Dedifferentiated amniotic fluid mesenchymal stem cell (primary cell): Measurements from ENCODE around the gene TRIM10.

ENCODE experiments used
- DNase-seq: peaks from one replicate; pipeline ENCODE4 v3.0.0-alpha.2; 2016; ENCODE audit errors: extremely low spot score

The TRIM10 gene, protein sequence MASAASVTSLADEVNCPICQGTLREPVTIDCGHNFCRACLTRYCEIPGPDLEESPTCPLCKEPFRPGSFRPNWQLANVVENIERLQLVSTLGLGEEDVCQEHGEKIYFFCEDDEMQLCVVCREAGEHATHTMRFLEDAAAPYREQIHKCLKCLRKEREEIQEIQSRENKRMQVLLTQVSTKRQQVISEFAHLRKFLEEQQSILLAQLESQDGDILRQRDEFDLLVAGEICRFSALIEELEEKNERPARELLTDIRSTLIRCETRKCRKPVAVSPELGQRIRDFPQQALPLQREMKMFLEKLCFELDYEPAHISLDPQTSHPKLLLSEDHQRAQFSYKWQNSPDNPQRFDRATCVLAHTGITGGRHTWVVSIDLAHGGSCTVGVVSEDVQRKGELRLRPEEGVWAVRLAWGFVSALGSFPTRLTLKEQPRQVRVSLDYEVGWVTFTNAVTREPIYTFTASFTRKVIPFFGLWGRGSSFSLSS

DNA sequence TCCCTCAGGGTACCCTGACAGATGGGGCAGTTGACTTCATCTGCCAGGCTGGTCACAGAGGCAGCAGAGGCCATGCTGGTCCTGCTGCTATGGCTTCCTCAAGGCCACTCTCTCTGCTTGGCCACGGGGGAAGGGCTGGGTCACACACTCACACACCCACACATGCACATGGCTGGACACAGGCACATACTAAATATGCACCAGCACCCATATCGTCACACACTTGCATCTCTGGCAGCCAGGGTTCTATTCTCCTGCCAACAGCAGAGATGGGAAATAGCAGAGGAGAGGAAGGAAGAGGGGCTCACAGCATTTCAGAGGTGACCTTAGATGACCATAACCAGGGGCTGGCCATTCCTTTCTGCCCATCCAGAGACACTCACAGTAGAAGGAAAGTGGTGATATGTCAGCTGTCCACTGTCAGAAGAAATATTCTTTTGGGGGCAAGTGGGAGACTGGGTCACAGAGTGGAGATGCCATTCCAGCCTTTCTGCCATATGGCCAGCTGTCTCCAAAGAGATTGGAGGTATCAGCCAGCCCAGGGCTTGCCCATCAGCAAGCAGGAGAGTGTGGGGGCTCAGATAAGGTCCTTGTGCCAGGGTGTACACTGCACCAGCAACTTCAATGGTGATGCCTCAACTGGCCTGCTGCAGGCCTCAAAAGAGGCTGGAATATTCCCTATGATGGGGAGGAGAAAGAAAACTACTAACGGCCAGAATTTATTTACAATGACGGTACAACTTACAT lies at the start of gene TRIM10:
TRIM10 (minus strand) TSS at position 427 of the 747 bp plus-strand sequence; CDS start at position 74, 353 bp downstream.
- no peak for DNase-seq

DNA sequence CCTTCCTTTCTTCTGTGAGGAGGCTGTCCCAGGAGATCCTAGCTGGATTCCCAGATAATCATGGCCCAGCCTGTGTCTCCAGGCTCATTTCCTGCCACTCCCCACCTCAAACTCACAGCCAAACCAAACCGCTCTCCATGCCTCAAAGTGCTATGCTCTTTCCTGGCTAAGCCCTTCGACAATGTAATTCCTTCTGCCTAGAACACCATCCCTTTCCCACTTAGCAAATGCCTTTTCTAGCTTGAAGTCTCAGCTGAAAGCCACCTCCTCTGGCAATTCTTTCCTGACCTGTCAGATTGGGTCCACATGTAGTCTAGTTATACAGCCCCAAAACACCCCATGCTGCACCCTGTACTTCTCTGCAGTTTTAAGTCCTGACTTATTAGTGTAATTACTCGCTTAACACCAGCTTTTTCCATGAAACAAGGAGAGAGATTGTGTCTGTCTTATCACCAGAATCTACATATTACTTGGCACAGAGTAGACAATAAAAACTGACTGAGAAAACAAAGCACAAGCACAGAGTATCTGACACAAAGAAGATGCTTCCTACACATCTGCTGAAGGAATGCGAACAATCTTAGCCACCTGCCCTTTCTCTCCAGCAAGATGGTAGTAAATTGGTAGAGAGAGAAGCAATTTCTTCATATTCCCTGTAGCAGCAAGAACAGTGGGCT lies 46.7 kb upstream of the TRIM10 start:
- DNase-seq = no peak

DNA sequence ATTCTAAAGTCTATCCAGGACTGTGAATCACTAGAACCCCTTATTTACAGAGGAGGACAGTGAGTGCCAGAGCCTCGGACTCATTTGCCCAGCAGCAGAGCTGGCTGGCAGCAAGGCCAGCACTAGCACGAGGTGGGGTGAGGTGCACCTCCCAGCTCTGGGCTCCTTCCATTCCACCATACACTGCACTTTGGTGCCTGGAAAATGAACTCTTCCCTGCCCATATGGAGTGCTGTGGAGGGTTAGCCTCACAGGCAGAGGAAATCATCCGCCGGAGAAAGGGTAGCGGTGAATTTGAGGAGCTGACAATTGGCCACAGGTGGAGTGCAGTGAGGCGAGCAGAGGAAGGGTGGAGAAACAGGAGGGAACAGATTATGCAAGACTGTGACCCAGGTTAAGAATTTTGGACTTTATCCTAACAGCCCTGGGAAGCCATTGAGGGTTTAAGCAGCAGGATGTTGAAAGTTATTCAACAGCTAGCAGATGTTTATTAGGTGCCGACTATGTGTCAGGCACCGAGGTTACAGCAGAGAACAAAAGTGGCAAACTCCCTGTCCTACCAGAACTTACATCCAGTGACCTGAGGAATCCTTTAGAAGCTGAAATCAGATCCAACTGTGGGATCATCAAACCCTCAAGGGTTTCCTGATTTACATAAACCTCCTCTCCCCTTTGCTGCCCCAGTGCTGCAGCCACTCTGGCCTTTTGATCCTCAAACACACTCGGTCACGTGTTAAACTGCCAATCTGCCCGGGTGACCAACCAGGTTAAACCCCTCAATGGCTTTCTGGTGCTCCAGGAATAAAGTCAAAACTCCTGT lies 46.0 kb upstream of the TRIM10 start:
- no peak for DNase-seq

DNA sequence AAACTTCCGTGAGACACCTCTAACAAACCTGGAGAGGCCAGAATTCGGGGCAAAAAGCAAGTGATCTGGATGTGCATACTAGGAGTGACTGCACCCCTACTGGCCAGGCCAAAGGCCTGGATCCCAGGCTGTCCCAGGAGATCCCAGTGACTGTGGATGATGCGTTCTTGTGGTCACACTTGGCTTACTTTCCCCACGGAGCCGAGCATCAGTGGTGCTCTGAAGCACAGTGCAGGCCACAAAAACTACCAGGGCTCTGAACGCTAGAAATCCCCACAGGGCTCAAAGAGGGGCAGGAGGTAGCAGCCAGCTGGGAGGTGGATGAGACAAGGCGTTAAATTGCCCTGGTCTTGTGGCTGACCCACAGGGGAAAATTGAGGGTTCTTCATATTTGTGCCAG lies 45.1 kb upstream of the TRIM10 start:
- no peak for DNase-seq

DNA sequence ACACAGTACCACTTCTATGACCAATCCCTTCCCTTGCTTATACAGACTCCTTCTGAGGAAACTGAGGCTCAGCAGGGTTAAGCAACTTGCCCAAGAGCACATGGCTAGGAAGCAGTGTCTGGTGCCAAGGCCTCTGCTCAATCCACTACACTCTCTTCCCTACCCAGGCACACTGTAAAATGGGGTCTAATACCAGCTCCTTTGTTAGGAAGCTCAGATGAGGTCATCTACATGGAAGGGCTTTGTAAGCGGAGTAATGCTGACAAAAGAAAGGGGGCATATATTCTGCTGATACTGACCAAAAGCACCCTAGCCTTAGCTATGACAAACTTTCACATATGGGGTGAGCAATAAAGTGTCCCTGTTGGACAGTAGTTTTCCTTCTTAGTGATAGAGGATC lies 43.1 kb upstream of the TRIM10 start:
- DNase-seq = no peak

DNA sequence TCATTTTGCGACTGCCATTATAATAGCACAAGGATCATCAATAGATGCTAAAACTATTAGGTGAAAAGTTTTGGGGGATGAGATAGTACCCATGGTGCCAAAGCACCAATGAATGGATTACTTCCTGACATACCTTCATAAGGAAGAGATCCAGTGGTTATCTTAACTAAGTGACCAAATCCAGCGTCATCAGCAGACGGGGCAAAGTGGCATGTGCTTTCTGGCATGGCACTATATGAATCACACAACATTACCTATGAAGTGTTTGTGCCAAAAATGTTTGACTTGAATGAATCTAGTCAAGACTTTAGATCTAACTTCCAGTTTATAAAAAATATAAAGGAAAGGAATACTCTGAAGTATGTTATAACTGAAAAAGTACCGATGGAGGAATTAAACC lies 41.4 kb upstream of the TRIM10 start:
- DNase-seq = no peak

DNA sequence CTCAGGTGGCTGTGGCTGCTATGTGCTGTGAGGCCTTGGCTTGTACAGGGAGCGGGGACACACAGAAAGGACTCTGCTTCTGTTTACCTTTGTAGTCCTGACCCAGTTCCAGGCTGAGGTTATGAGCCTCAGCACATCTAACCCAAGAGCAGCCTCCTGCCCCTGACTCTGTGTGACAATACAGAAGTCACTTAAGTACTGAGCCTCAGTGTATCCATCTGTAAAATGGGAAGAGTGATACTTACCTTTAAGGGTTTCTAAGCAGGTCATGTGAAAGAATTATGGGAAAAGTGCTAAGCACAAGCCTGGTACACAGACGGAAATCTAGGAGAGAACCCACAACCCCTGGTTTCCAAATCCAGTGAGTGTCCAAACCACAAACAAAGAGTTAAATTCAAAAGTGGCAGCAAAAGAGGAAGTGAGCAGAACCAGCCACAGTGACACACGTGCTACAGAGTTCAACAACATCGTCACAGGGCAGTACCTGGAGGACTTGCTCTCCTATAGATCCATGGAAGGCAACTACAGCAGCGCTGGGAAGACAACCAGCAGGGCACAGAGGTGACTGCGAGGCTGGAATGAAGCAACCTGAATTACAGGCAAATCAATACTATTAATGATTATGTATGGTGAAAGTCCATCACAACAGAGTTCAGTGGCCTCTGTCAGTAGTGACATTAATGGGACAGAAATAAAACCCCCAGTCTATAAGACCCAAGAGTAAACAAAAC lies 39.7 kb upstream of the TRIM10 start:
- DNase-seq = no peak

DNA sequence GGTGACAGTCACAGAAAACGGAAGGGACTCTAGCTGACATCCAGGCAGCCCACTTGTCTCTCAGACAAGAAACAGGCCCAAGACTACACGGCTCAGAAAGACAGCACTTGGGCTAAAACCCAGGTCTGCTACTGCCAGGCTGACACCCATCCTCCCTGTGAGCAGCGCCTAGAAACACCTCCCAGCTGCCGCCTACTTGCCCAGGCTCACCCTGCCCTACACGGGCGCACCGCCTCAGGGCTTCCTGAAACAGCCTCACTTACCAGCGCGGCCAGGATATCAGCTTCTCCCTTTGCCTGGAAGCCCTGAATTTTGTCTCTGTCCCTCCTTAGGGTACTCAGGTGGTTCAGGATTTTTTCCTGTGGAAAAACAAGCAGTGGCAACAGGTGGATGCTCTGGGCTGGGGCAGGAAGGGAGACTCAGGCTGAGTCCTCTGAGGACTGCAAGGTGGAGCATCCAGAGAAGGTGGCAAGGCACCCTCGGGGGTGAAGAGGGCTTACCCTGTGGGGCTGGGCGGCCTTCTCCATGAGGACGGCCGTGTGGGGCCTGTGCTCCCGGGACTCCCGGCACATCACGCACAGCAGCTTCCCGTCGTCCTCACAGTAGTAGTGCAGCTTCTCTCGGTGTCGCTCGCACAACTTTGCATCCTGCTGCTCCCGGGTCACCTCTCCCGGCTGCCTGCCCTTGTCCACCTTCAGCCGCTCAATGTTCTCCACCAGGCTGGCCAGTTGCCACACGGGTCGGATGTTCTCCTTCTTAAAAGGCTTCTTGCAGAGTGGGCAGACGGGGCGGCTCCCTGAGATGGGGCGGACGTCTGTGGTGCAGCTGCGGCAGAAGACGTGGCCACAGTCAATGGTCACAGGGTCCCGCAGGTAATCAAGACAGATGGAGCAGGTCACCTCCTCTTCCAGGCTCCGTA lies 37.4 kb upstream of the TRIM10 start:
- DNase-seq = no peak

DNA sequence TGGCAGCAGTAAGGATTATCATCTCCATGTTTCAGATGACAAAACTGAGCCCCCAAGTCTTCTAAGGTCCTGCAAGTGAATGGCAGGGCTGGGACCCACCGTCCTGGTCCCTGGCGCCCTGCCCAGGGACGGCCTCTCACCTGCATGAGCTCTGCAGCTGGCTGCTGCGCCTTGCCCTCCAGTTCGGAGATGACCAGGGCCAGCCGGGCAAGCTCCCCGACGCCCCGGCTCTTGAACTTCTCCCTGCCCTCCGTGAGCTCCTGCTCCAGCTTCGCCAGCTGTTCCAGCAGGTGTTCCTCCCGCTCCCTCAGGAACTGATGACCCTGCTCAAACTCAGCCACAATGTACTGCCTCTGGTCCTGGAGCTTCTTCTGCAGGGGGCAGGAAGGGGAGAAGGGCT lies 35.4 kb upstream of the TRIM10 start:
- DNase-seq = no peak

DNA sequence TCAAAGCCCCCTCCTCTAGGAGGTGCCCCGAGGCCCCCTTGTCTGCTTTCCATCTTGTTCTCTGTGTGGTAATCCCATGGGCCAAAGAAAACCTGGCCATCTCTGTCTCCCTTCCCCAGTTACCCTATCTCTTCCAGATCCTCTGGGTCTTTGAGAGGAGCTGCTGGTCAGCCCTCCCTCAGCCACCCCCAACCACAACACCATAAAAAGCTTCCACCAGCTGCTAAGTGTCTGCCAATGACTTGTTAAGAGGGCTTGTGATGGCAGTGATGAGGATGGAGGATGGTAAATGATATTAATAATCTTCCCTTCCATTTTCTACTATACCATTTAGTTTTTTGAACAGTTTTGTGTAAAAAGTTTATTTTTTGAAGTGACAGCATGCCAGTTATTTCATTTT lies 34.9 kb upstream of the TRIM10 start:
- no peak for DNase-seq

DNA sequence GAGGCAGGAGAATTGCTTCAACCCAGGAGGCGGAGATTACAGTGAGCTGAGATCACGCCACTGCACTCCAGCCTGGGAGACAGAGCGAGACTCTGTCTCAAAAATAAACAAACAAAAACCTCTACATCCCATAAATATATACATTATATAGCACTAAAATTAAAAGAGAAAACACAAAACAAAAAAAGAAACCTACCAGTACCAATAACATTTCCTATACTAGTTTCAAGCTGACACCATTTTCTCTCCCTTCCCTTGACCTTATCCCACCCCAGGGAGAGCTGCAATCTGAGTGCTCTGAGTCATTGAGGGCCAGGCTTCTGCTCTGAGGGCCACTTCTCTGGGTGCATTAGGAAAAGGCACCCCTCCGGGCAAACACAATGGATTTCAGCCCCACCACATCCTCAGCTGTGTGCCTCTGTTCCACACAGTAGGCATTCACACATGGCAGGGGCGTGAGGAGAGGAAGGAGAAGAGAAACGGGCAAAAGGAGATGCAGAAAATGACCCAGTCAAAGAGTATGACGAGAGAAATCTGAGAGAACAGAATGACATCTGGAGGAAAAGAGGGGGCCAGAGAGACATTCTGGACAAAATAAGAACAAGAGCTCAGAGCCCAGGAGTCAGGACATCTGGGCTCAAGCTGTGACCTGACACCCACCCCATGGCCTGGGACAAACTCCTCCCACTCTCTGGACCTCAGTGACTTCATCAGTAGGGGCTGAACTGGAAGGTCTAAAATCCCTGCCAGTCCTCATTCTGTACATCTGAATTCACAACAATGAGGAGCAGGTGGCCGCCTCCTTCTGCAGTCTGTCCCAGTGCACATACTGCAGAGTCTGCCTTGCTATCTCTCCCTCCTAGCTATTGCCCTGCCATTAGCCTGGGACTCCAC lies 34.0 kb upstream of the TRIM10 start:
- no peak for DNase-seq

DNA sequence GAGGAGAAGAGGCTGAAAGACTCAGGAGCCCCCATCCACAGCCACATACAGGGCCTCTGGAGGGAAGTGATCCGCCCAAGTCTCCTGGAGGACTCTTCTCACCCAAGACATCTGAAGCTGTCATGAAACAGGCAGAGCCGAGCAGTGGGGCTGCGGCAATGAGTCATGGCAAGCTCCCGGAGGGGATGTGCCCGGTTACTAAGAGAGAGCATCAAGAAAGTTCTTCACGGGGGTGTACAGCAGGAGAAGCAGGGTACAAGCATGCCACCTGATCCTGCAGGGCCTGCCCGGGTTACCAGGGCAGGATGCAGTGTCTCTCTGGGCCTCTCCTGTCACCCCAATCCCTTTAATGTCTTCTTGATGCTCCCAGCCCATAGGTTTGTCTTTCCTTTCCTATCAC lies 31.1 kb upstream of the TRIM10 start:
- DNase-seq = no peak

DNA sequence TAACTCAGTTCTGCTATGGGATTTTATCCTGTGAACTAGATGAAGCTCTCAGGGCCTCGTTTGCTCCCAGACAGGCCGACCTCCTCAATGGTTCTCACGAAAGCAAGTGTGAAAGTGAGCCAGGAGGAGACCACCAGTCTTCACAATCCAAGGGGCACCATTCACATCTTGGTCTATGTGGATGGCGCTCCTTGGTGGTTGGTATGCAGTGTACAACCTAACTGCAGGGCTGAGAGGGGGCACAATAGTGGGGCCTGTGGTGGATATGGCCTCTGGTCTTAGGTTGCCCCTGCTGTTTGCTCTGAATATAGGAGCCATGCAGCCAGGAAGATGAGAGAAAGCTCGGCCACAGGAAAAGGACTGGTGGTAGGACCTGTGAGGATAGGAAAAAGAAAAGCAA lies 27.5 kb upstream of the TRIM10 start:
- no peak for DNase-seq

DNA sequence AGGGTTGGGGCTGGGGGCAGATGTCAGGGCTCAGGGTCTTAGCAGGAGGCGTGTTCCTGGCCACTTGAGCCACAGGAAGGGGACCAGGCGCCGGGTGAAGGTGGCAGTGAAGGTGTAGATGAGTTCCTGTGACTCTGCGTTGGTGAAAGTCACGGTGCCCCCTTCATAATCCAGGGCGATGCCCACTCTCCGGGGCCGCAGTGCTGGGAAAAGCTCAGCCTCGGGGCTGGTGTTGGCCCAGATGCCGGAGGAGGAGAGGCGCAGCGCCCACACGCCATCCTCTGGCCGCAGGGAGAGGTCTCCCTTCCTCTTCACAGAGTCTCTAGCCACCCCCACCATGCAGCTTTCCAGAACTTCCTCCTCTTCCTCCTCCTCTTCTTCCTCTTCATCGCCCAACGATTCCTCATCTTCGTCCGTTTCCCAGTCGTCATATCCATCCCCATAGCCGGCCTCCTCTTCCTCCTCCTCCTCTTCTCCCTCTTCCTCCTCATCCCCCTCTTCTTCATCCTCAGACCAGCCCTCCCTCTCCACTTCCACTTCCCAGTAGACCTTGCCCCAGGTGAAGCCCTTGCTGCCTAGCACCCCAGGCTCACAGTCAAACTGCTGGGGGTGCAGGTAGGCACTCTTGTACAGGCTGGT lies 25.0 kb upstream of the TRIM10 start:
- no peak for DNase-seq

DNA sequence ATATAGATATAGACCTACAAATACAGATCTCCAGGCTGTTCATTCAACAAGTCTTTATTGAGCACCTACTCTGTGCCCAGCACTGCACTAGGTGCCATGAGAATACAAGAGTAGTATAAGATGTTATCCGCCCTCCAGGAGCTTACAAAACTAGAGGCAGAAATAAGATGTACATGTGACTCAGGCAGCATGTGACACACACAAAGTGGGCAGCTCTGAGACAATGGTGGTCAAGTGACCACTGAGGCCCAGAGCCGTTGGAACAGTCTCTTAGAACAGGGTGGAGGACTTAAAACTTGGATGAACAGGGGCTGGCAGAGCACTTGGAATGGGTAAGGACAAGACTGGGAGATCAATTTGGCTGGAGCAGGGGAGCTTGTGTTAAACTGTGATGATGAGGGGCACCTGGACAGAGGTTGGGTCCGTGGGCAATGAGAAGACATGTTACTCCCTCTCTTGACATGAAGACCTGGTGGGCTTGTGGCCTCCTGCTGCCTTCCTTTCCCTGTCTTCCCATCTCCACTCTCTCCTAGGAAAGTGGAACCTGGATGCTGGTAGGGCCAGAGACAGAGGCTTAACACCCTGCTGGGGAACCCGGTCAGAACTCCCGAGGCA lies 23.5 kb upstream of the TRIM10 start:
- DNase-seq = no peak

DNA sequence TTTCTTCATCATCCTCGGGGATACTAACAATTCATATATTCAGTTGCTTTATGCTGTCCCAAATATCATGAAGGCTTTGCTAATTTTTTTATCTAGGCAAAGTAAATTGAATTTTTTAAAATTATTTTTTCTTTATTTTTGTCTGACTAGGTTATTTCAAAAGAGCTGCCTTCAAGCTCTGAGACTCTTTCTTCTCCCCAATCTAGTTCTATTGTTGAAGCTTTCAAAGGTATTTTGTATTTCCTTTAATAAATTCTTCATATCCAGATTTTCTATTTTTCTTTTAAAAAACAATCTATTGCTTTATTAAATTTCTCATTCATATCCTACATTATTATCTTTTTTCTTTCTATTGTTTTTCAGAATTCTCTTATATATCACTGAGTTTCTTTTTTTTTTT lies 19.1 kb upstream of the TRIM10 start:
- no peak for DNase-seq

DNA sequence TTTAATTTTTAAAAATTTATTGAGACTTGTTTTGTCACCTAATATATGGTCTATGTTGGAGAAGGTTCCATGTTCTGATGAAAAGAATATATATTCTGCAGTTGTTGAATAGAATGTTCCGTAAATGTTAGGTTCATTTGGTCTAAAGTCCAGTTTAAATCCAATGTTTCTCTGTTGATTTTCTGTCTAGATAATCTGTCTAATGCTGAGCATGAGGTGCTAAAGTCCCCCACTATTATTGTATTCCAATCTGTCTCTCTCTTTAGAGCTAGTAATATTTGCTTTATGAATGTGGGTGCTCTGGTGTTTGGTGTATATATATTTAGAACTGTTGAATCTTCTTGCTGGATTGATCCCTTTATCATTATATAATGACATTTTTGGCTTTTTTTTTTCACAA lies 17.8 kb upstream of the TRIM10 start:
- no peak for DNase-seq

DNA sequence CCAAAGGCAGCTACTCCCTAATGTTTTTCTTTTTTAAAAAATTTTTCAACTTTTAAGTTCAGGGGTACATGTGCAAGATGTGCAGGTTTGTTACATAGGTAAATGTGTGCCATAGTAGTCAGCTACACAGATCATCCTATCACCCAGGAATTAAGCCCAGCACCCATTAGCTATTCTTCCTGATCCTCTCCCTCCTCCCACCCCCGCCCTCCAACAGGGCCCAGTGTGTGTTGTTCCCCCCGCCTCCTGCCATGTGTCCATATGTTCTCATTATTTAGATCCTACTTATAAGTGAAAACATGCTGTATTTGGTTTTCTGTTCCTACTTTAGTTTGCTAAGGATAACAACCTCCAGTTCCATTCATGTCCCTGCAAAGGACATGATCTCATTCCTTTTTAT lies 14.8 kb upstream of the TRIM10 start:
- no peak for DNase-seq
